SK-N-MC (cell line): ENCODE measurements around the gene ATAD3C.

Experiments
- EZH2 ChIP-seq: fragments of 200-600 bp; sonication (generic); IDR thresholded peaks from one replicate; pipeline ENCODE4 v1.6.1; 2017; ENCODE audit warnings: antibody characterized with exemption
- FOXP2 ChIP-seq: optimal IDR thresholded peaks from 2 replicates; pipeline ENCODE3; 2011; ENCODE audit warnings: mild to moderate bottlenecking, moderate library complexity; ENCODE audit not compliant: insufficient read depth; ENCODE audit errors: extremely low read length, control extremely low read depth
- POLR2AphosphoS5 ChIP-seq: IDR thresholded peaks from 2 replicates; pipeline ENCODE4 v1.6.1; 2012; ENCODE audit warnings: mild to moderate bottlenecking, low read depth, low read length, borderline replicate concordance

DNA sequence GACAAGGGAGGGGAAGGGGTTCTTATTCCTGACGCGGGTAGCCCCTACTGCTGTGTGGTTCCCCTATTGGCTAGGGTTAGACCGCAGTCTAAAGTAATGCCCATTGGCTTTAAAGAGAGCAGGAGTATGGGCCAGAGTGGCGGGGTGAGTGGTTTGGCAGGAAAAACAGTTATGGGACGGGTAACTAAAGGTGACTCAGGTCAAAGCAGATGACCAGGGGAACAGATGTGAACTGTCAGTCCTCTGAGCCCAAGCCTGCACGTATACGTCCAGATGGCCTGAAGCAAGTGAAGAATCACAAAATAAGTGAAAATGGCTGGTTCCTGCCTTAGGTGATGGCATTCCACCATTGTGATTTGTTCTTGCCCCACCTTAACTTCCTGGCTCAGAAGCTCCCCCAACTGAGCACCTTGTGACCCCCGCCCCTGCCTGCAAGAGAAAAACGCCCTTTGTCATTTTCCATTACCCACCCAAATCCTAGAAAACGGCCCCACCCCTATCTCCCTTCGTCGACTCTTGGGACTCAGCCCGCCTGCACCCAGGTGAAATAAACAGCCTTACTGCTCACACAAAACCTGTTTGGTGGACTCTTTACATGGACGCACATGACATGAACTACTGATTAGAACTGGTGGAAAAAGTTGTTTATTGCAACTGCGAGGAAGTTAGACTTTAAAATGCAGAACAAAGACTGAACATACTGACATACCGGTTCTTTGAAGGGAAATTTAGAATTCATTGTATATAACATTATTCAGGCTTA lies 21.3 kb downstream of the ATAD3C start:
- TF ChIP-seq POLR2AphosphoS5: no peak
- TF ChIP-seq EZH2: no peak
- TF ChIP-seq FOXP2: no peak
